ENCODE measurements around the gene NAA20. TPM values are rescaled to one million over a fixed set of nuclear protein-coding genes. Genes with fewer than 3 reads are reported as not detected.

Gene NAA20
- total and polyA plus RNA-seq, 4 donors: 33.6 to 143 (median 59.9) TPM

DNA sequence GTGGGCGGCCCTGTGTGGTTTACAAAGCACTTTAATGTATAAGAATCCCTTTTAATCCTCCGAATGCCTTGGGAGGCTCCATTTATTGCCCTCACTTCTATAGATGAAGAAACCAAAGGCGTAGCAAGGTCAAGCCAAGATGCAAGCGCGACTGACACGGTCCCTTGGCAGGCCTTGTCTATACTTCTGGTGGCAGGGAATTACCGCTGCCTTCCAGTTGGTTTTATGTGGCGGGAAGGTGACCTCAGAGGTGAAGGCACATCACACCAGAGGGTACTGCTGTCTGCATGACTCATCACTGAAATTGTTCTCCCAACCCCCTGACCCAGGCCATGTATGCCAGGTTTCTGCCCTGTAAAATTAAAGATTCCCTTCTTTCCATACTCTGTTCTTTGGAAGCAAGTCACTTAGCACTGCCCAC lies 36.1 kb upstream of the NAA20 start:
- Histone ChIP-seq H3K4me1 (ENCODE audit: control insufficient read depth in 5 of 5, insufficient read depth in 5 of 5, low read length in 5 of 5) (peaks cover 15 to 39% (median 21%) of the 10 kb centered on the region in 5 donors), H3K9ac (ENCODE audit: insufficient read depth in 1 of 2, low read length in 2 of 2) (no peak overlapping the region), H3K9me3 (ENCODE audit: control insufficient read depth in 4 of 4, insufficient read depth in 3 of 4, low read length in 3 of 4) (peaks cover 0 to 3% (median 0%) of the 10 kb centered on the region in 4 donors), H3K4me3 (no peak overlapping the region), H3K27me3 (ENCODE audit: control insufficient read depth in 3 of 3, insufficient read depth in 3 of 3, low read length in 2 of 3) (no peaks in the 10 kb centered on the region), H3K36me3 (ENCODE audit: control insufficient read depth in 4 of 4, insufficient read depth in 4 of 4, low read length in 4 of 4) (peaks cover 0 to 12% (median 5%) of the 10 kb centered on the region in 4 donors), H3K27ac (ENCODE audit: low read depth in 1 of 2, low read length in 1 of 2) (peak overlapping the region; percentile 60 to 90)
- no peak for TF ChIP-seq CTCF (IDR thresholded peaks at IDR 0.05; ENCODE audit: control extremely low read depth, extremely low read depth)
- ATAC-seq (ENCODE audit: insufficient read depth, low FRiP score) (no peak), DNase-seq (no peak)
- 87 to 91% methylated on average over 8 of the region's 8 CpGs for WGBS, 2 donors

- peaks cover 3 to 37% (median 10%) of the 10 kb centered on the region in 5 donors for H3K4me1 ChIP-seq (ENCODE audit: control insufficient read depth in 5 of 5, insufficient read depth in 5 of 5, low read length in 5 of 5)
- TF ChIP-seq CTCF (IDR thresholded peaks at IDR 0.05; ENCODE audit: control extremely low read depth, extremely low read depth): no peak
- peak overlapping the region in 1 of 2 donors; percentile 57 for H3K27ac ChIP-seq (ENCODE audit: low read depth in 1 of 2, low read length in 1 of 2)
- H3K9ac ChIP-seq (ENCODE audit: insufficient read depth in 1 of 2, low read length in 2 of 2): no peak overlapping the region
- peaks cover 3 to 19% (median 7%) of the 10 kb centered on the region in 4 donors for H3K36me3 ChIP-seq (ENCODE audit: control insufficient read depth in 4 of 4, insufficient read depth in 4 of 4, low read length in 4 of 4)
- DNase-seq (no peak), ATAC-seq (ENCODE audit: insufficient read depth, low FRiP score) (peak; percentile 32)
- H3K9me3 ChIP-seq (ENCODE audit: control insufficient read depth in 4 of 4, insufficient read depth in 3 of 4, low read length in 3 of 4): peaks cover 0 to 1% (median 0%) of the 10 kb centered on the region in 4 donors
- H3K4me3 ChIP-seq: no peak overlapping the region
- H3K27me3 ChIP-seq (ENCODE audit: control insufficient read depth in 3 of 3, insufficient read depth in 3 of 3, low read length in 2 of 3): no peaks in the 10 kb centered on the region
- WGBS, 2 donors: 41 to 45% methylated on average over 6 of the region's 6 CpGs
These were observed 30.7 kb upstream of the NAA20 start for GRCh38 chr20:19986419-19986818.

DNA sequence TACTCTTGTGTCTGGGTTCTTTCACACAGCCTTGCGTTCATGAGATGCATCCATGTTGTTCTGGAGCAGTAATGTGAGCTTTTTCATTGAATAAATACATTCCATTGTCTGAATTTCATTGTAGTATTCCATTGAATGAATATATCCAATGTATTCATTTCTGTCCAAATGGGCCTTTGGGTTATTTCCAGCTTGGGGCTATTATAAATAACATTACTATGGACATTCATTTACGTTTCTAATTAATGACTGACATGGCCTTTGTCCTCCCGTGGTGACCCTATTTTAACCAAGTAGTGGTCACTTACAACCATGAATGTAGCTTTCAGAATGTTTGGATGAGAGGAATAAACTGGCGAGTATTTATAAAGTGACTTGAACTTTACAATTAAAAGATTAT lies 30.1 kb upstream of the NAA20 start:
- Histone ChIP-seq H3K27me3 (ENCODE audit: control insufficient read depth in 3 of 3, insufficient read depth in 3 of 3, low read length in 2 of 3) (no peaks in the 10 kb centered on the region), H3K9me3 (ENCODE audit: control insufficient read depth in 4 of 4, insufficient read depth in 3 of 4, low read length in 3 of 4) (peaks cover 0 to 1% (median 0%) of the 10 kb centered on the region in 4 donors), H3K9ac (ENCODE audit: insufficient read depth in 1 of 2, low read length in 2 of 2) (no peak overlapping the region), H3K27ac (ENCODE audit: low read depth in 1 of 2, low read length in 1 of 2) (no peak overlapping the region), H3K36me3 (ENCODE audit: control insufficient read depth in 4 of 4, insufficient read depth in 4 of 4, low read length in 4 of 4) (peaks cover 3 to 17% (median 7%) of the 10 kb centered on the region in 4 donors), H3K4me3 (no peak overlapping the region), H3K4me1 (ENCODE audit: control insufficient read depth in 5 of 5, insufficient read depth in 5 of 5, low read length in 5 of 5) (peaks cover 7 to 37% (median 17%) of the 10 kb centered on the region in 5 donors)
- no peak for ATAC-seq (ENCODE audit: insufficient read depth, low FRiP score)
- TF ChIP-seq CTCF (IDR thresholded peaks at IDR 0.05; ENCODE audit: control extremely low read depth, extremely low read depth): no peak
- 80 to 86% methylated on average over 4 of the region's 4 CpGs for WGBS, 2 donors
- no peak for DNase-seq

GRCh38 chr20:19990850-19991249 lies 26.3 kb upstream of the NAA20 start:
- 81 to 86% methylated on average over 5 of the region's 5 CpGs for WGBS, 2 donors
- no peak for ATAC-seq (ENCODE audit: insufficient read depth, low FRiP score)
- no peak for TF ChIP-seq CTCF (IDR thresholded peaks at IDR 0.05; ENCODE audit: control extremely low read depth, extremely low read depth)

More at GRCh38 chr20:19990850-19991249, 26.3 kb upstream of the NAA20 start:
- H3K9ac ChIP-seq (ENCODE audit: insufficient read depth in 1 of 2, low read length in 2 of 2): no peak overlapping the region
- H3K9me3 ChIP-seq (ENCODE audit: control insufficient read depth in 4 of 4, insufficient read depth in 3 of 4, low read length in 3 of 4): peaks cover 0 to 1% (median 0%) of the 10 kb centered on the region in 4 donors
- no peak overlapping the region for H3K4me3 ChIP-seq
- H3K27me3 ChIP-seq (ENCODE audit: control insufficient read depth in 3 of 3, insufficient read depth in 3 of 3, low read length in 2 of 3): no peaks in the 10 kb centered on the region
- DNase-seq: no peak
- no peak overlapping the region for H3K27ac ChIP-seq (ENCODE audit: low read depth in 1 of 2, low read length in 1 of 2)
- peaks cover 0 to 16% (median 4%) of the 10 kb centered on the region in 4 donors for H3K36me3 ChIP-seq (ENCODE audit: control insufficient read depth in 4 of 4, insufficient read depth in 4 of 4, low read length in 4 of 4)
- peaks cover 7 to 41% (median 20%) of the 10 kb centered on the region in 5 donors for H3K4me1 ChIP-seq (ENCODE audit: control insufficient read depth in 5 of 5, insufficient read depth in 5 of 5, low read length in 5 of 5)
